Measurements from ENCODE around the gene ECD. TPM values are rescaled to one million over a fixed set of nuclear protein-coding genes. Genes with fewer than 3 reads are reported as not detected.
"Not testable (repeated sequence)": the region's sequence is repeated elsewhere in the genome, so short reads cannot be mapped to it uniquely, and the experiment has no call there.

The ECD gene
- total RNA-seq, 2 experiments from 2014 or later, result 30.5 to 31.7 TPM

DNA sequence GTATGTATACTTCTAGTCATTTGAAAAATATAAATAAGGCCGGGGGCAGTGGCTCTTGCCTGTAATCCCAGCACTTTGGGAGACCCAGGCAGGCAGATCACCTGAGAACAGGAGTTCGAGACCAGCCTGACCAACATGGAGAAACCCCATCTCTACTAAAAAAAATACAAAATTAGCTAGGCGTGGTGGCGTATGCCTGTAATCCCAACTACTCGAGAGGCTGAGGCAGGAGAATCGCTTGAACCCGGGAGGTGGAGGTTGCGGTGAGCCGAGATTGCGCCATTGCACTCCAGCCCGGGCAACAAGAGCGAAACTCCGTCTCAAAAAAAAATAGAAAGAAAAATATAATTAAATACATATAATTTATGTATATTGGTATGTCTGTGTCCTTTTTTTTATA, 55.8 kb downstream of the ECD start:
- Mint-ChIP-seq H3K36me3 (ENCODE audit: low read depth) (peaks cover 28% of the 10 kb centered on the region), H3K4me1 (peaks cover 19% of the 10 kb centered on the region)
- H3K4me3 Mint-ChIP-seq, POLR2A ChIA-PET, CTCF ChIA-PET, H3K27me3 Mint-ChIP-seq, DNase-seq, H3K9me3 Mint-ChIP-seq, H3K27ac Mint-ChIP-seq: not testable (repeated sequence)

DNA sequence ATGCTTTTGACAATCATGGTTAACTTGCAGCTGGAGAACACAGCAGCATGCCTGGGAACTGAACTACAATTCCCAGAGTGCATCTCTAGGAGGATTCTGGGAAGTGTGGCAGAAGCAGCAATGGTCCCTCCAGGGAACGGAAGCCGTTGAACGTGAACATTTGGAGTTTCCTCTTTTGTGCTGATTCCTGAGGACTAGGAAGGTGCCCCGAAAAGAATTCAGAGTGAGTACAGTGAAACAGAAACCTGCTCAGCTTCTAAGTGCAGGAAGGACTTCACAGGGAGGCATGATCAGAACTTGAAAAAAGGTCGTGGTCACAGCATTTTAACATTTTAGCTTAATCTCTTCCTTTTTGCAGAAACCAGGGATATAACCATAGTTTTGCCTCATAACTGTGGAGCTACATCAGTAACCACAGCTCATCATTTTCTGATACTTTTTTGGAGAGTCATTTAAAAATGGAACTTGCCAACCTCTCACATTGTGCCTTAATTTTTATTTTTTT, 57.4 kb downstream of the ECD start, which contains the start of gene NUDT13:
Gene NUDT13 (plus strand): TSS at position 111 of the 505 bp plus-strand sequence. CDS start 3,911 bp downstream, outside the sequence.
- DNase-seq, result peak; percentile 63
- Mint-ChIP-seq H3K27ac (peak within 1 kb of the TSS; percentile 90), H3K4me3 (peak within 1 kb of the TSS; percentile 75), H3K4me1 (peaks cover 19% of the 10 kb centered on the region), H3K27me3 (no peaks in the 10 kb centered on the region), H3K9me3 (peaks cover 10% of the 10 kb centered on the region), H3K36me3 (ENCODE audit: low read depth) (peaks cover 28% of the 10 kb centered on the region)
- CTCF ChIA-PET, result interaction anchor here (0.9 to 2.2 kb wide), 8 partner anchors 9 to 141 kb away, joined by 3 to 9 read pairs (median 4); partner anchors contain the start of gene P4HA1
- POLR2A ChIA-PET, result interaction anchor here (0.6 to 1.0 kb wide), 2 partner anchors 13 to 45 kb away, joined by 4 to 5 read pairs; partner anchors contain the start of gene P4HA1

DNA sequence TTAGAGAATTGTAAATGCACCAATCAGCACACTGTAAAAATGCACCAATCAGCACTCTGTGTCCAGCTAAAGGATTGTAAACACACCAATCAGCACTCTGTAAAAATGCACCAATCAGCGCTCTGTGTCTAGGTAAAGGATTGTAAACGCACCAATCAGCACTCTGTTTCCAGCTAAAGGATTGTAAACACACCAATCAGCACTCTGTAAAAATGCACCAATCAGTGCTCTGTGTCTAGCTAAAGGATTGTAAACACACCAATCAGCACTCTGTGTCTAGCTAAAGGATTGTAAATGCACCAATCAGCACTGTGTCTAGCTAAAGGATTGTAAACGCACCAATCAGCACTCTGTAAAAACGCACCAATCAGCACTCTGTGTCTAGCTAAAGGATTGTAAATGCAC, 58.6 kb downstream of the ECD start:
- H3K9me3 Mint-ChIP-seq, POLR2A ChIA-PET, H3K4me3 Mint-ChIP-seq, H3K27me3 Mint-ChIP-seq, DNase-seq: not testable (repeated sequence)
- H3K36me3 Mint-ChIP-seq (ENCODE audit: low read depth), result peaks cover 24% of the 10 kb centered on the region
- H3K4me1 Mint-ChIP-seq, result peaks cover 19% of the 10 kb centered on the region
- CTCF ChIA-PET, result interaction anchor here (1.2 to 2.2 kb wide), 5 partner anchors 9 to 36 kb away, joined by 3 to 9 read pairs (median 4); partner anchors contain the start of gene P4HA1
- peak overlapping the region; percentile 11 for H3K27ac Mint-ChIP-seq

DNA sequence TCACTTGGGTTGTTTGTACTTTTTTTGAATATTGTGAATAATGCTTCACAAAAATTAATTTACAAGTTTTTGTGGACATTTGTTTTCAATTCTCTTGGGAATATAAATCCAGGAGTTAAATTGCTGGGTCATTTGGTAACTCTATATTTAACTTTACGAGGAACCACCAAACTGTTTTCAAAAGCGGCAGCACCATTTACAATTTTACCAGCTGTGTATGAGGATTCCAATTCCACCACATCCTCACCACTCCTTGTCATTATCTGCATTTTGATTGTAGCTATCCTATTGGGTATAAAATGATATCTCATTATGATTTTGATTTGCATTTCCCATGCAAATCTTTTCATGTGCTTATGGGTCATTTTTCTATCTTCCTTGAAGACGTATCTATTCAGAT, 61.5 kb downstream of the ECD start:
- Mint-ChIP-seq H3K4me3 (no peak overlapping the region), H3K27ac (no peak overlapping the region), H3K9me3 (peaks cover 10% of the 10 kb centered on the region), H3K36me3 (ENCODE audit: low read depth) (peaks cover 26% of the 10 kb centered on the region), H3K4me1 (peaks cover 17% of the 10 kb centered on the region), H3K27me3 (no peaks in the 10 kb centered on the region)
- ChIA-PET POLR2A (no interaction called here), CTCF (interaction anchor here (1.0 kb wide), 1 partner anchor 58 kb away, joined by 3 read pairs; no protein-coding TSS in a partner anchor)
- DNase-seq, result no peak

DNA sequence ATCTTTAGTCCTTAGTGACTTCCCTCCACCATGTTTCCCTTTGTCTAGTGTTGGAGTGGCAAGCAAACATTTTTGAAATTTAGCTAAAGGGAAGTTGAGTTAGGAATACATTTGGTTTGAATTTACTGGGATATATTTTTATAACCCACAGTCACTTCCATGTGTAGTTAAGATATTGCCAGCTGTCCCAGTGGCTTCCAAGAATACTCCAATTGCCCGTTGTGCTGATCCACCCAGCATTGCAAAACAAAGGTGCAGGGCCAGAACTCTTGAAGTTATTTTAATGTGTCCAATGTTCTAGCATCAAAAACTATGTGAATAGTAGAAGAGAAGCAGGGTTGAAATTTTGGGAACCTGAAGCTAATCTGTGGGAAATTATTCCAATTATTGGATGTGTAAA, 68.7 kb downstream of the ECD start:
- Mint-ChIP-seq H3K27me3 (no peaks in the 10 kb centered on the region), H3K9me3 (no peaks in the 10 kb centered on the region), H3K36me3 (ENCODE audit: low read depth) (peaks cover 2% of the 10 kb centered on the region), H3K4me3 (no peak overlapping the region), H3K4me1 (peaks cover 20% of the 10 kb centered on the region), H3K27ac (no peak overlapping the region)
- CTCF ChIA-PET, result interaction anchor here (2.4 kb wide), 1 partner anchor 11 kb away, joined by 9 read pairs; the partner anchor contains the start of gene NUDT13
- POLR2A ChIA-PET, result interaction anchor here (0.6 kb wide), 1 partner anchor 46 kb away, joined by 4 read pairs; no protein-coding TSS in a partner anchor
- DNase-seq, result no peak

DNA sequence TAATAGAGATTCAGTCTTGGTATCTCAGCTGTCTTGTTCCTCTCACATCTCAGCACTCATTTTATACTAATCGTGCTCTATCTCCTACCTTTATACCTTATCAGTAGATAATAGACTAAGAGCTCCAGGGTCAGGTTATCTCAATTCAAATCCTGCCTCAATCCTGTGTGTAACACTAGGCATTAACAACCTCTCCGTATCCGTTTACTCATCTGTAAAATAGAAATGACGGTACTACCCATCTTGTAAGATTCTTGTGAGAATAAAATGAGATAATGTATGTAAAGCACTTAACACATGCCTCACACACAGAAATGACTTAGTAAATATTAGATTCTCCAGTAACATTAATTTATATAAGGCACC, 70.5 kb downstream of the ECD start:
- POLR2A ChIA-PET, result interaction anchor here (0.7 to 2.3 kb wide), 3 partner anchors 13 to 150 kb away, joined by 5 to 10 read pairs (median 5); partner anchors contain the start of genes DNAJC9 and NUDT13
- Mint-ChIP-seq H3K27ac (peak overlapping the region; percentile 95), H3K9me3 (no peaks in the 10 kb centered on the region), H3K36me3 (ENCODE audit: low read depth) (peaks cover 2% of the 10 kb centered on the region), H3K27me3 (no peaks in the 10 kb centered on the region), H3K4me1 (peaks cover 28% of the 10 kb centered on the region), H3K4me3 (peak overlapping the region; percentile 84)
- DNase-seq, result no peak
- CTCF ChIA-PET, result interaction anchor here (0.6 to 2.2 kb wide), 12 partner anchors 10 to 259 kb away, joined by 3 to 18 read pairs (median 4); partner anchors contain the start of gene NUDT13

DNA sequence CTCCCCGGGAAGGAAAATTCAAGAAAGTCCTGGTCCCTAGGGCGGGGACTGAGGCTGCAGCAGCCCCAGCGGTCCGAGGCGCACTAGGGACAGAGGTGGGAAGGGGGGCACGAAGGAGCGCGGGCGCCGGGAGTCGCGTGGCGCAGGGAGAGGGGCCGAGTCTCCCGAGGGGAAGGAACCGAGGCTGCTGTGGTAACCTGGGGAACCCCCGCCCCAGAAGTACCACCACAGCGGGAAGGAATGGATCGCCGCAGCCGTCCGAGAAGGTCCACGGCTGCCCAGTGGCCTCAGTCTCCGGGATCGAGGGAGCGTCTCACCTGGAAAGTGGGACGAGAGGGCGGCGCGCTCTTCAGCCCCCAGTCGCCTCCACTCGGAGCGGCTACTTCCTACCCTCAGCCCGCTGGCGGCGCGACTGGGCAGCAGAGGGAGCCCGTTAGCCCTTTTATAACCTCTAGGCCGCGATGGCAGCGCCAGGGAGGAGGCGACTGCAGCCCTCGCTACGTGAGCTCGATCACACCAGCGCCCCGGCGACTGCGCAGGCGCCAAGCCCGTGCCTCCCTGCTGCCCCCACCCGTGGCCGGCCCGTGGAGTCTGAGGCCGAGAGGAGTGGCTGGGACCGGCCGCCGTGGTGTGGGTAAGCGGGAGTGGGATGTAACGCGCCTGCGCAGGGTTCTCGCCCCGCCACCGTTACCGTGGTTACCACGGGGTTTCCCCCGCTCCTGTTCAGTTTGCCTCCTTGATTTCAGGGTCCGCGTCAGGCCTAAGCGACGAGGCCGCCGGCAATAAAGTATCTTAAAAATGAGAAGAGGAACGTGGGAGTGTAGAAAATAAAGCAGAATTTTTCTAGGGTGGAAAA, 71.1 kb downstream of the ECD start, which contains the start of gene P4HA1:
Gene P4HA1 (minus strand): TSS at position 418 of the 856 bp plus-strand sequence. CDS start 21,983 bp downstream, outside the sequence.
- Mint-ChIP-seq H3K4me1 (peaks cover 33% of the 10 kb centered on the region), H3K4me3 (peak within 1 kb of the TSS; percentile 84), H3K27ac (peak within 1 kb of the TSS; percentile 95), H3K36me3 (ENCODE audit: low read depth) (peaks cover 4% of the 10 kb centered on the region), H3K9me3 (no peaks in the 10 kb centered on the region), H3K27me3 (no peaks in the 10 kb centered on the region)
- CTCF ChIA-PET, result interaction anchor here (0.6 to 2.2 kb wide), 14 partner anchors 11 to 258 kb away, joined by 3 to 18 read pairs (median 4); partner anchors contain the start of gene NUDT13
- peak; percentile 97 for DNase-seq
- POLR2A ChIA-PET, result interaction anchor here (0.6 to 2.3 kb wide), 9 partner anchors 9 to 747 kb away, joined by 3 to 10 read pairs (median 5); partner anchors contain the start of genes DNAJC9, ECD, FAM149B1 and NUDT13

DNA sequence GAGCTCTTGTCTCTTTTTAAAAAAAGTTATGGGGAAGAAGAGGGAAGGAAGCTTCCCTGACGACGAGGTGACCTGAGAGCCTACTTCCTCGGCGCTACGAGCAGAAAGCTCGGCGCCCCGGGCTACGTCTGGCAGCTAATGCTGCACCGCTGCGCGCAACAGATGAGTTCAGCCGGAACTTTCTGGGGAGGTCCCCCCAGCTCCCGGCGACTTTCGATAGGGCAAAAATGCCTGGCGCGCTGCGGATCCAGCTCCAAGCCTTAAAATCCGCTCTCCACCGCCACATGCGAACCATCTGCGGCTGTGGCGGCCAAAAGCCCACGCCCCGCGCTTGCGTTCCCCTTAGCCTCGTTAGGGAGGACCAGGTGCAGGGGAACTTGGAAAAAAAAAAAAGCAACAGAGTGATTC, 71.8 kb downstream of the ECD start:
- DNase-seq, result peak; percentile 80
- Mint-ChIP-seq H3K27me3 (no peaks in the 10 kb centered on the region), H3K4me1 (peaks cover 35% of the 10 kb centered on the region), H3K9me3 (no peaks in the 10 kb centered on the region), H3K4me3 (peak overlapping the region; percentile 84), H3K27ac (peak overlapping the region; percentile 95), H3K36me3 (ENCODE audit: low read depth) (peaks cover 7% of the 10 kb centered on the region)
- CTCF ChIA-PET, result interaction anchor here (1.0 to 2.2 kb wide), 7 partner anchors 12 to 63 kb away, joined by 3 to 18 read pairs (median 6); partner anchors contain the start of gene NUDT13
- POLR2A ChIA-PET, result interaction anchor here (0.6 to 2.3 kb wide), 10 partner anchors 8 to 747 kb away, joined by 3 to 10 read pairs (median 4); partner anchors contain the start of genes DNAJC9, ECD, FAM149B1 and MRPS16

DNA sequence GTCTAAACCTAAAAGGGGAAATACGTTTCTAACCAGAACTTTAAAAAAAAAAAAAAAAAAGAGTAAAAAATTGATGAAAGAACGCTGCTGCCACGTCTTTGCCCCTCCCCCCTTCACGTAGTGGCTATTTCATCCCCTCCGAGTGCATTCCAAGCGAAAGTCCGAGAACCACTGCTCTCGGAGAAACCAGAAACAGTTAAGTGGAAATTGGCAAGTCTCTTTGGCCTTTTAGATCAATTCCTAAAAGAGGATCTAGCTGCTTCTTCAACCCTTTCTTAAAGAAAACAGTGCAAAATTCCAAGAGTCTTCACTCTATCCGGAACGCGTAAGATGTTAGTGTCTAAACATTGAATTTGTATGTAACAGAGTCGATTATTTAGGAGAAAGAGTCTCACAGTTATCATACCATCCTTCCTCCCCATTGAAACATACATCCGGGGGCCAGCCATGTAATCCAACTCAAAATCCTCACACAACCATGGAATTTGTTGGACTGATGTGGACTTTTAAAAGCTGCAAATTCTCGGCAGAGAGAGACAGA, 72.3 kb downstream of the ECD start:
- peaks cover 7% of the 10 kb centered on the region for H3K36me3 Mint-ChIP-seq (ENCODE audit: low read depth)
- H3K4me3 Mint-ChIP-seq, result peak overlapping the region; percentile 84
- H3K9me3 Mint-ChIP-seq, result no peaks in the 10 kb centered on the region
- peak overlapping the region; percentile 95 for H3K27ac Mint-ChIP-seq
- CTCF ChIA-PET, result interaction anchor here (0.7 to 2.2 kb wide), 8 partner anchors 12 to 63 kb away, joined by 3 to 18 read pairs (median 6); partner anchors contain the start of gene NUDT13
- DNase-seq, result peak; percentile 50
- no peaks in the 10 kb centered on the region for H3K27me3 Mint-ChIP-seq
- POLR2A ChIA-PET, result interaction anchor here (0.6 to 2.3 kb wide), 10 partner anchors 8 to 746 kb away, joined by 3 to 10 read pairs (median 4); partner anchors contain the start of genes DNAJC9, ECD, FAM149B1 and MRPS16
- peaks cover 35% of the 10 kb centered on the region for H3K4me1 Mint-ChIP-seq

DNA sequence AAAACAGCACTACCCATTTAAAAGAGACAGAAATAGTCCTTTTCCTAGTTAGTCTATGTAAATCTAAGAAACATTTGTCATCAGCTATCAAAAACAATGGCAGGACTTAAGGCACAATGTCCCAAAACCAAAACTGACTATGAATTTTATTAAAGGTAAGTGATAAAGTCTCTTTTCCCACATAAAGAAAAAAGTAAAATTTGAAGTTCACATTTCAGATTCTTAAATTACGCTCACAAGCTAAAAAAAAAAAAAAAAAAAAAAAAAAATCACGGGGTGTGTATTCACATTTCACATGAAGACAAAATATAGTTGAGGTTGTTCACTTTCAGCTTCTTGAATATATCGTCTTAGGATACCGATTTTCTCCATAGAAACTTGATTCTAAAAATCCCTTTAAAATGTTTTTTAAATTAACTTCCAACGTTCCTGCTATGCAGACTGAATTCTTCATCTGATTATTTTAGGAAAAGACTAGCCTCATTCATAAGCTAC, 72.8 kb downstream of the ECD start:
- Mint-ChIP-seq H3K4me3 (peak overlapping the region; percentile 84), H3K4me1 (peaks cover 35% of the 10 kb centered on the region), H3K36me3 (ENCODE audit: low read depth) (peaks cover 7% of the 10 kb centered on the region), H3K9me3 (no peaks in the 10 kb centered on the region), H3K27me3 (no peaks in the 10 kb centered on the region), H3K27ac (peak overlapping the region; percentile 95)
- ChIA-PET CTCF (interaction anchor here (0.7 to 2.2 kb wide), 7 partner anchors 11 to 73 kb away, joined by 3 to 18 read pairs (median 5); partner anchors contain the start of genes ECD and FAM149B1), POLR2A (interaction anchor here (0.8 kb wide), 1 partner anchor 157 kb away, joined by 5 read pairs; the partner anchor contains the start of gene MRPS16)
- DNase-seq, result no peak

DNA sequence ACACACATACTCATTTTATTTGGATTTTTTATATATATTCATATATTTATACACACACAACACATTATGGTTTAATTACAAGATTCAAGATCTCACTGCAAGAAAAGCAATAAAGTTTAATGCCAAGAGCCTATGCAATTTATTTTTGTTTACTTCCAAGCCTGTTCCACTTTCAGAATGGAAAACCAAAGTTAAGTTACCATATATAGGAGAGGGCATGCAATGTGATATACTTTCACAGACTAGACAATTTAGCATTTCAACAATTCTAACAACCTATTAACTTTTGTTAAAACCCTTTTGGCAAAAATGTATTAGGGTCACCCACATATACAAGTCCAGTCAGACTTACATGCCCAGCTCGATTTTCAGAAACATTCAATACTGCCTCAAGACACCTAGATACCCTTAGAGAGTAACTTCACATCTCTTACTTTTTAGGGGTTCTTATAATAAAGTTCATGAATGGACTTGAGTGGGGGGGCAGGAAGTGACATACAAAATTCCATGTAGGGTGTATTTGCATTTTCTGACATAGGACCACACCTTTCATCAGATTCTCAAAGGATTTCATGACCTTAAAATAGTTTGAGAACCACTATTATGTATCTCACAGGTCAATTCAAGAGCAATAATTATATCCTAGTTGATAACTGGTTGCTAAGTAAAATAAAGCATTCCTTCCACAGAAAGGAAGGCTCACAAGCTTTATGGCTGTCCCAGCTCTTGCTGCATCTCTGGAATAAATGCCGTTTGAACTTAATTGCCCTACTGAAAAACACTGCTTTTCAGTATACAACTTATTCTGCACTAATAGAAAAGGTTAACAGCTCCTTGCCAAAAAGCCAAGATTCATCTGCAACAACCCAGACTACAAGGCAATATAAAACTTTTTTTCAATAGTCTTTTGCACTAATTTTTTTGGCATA, 73.6 kb downstream of the ECD start:
- H3K36me3 Mint-ChIP-seq (ENCODE audit: low read depth), result peaks cover 7% of the 10 kb centered on the region
- ChIA-PET CTCF (interaction anchor here (0.6 to 1.7 kb wide), 3 partner anchors 17 to 482 kb away, joined by 3 to 5 read pairs (median 4); partner anchors contain the start of genes ECD and FAM149B1), POLR2A (interaction anchor here (0.6 kb wide), 1 partner anchor 1000 kb away, joined by 10 read pairs; no protein-coding TSS in a partner anchor)
- H3K27ac Mint-ChIP-seq, result no peak overlapping the region
- H3K9me3 Mint-ChIP-seq, result no peaks in the 10 kb centered on the region
- H3K4me3 Mint-ChIP-seq, result peak overlapping the region; percentile 84
- H3K4me1 Mint-ChIP-seq, result peaks cover 35% of the 10 kb centered on the region
- no peaks in the 10 kb centered on the region for H3K27me3 Mint-ChIP-seq
- DNase-seq, result no peak

All from activated CD4-positive, alpha-beta T cell treated with anti-CD3 and anti-CD28 coated beads, Interleukin-2, amount 10 ng/mL, durations not matched to agents 7 days and 5 days (primary cell).